Memory B cell (primary cell): Measurements from ENCODE around the gene DUOX2.
"Not testable (repeated sequence)": the region's sequence is repeated elsewhere in the genome, so short reads cannot be mapped to it uniquely, and the experiment has no call there.

Experiments used
- ATAC-seq: fragments of 150-1000 bp; cut with Tn5 transposase; 2 replicates; pipeline ENCODE4 v1.10.0; 2021; ENCODE audit warnings: low read depth, mild to moderate bottlenecking, moderate library complexity
- DNase-seq, 2 donors: peaks; one replicate each; pipeline ENCODE4 v3.0.0; 2022; ENCODE audit warnings: low spot score in 2 of 2
- H3K27ac Mint-ChIP-seq: one replicate; pipeline ENCODE4 v1.8.0; 2022; ENCODE audit warnings: mild to moderate bottlenecking, moderate library complexity, mixed read lengths
- H3K27me3 Mint-ChIP-seq: one replicate; pipeline ENCODE4 v1.8.0; 2022; ENCODE audit warnings: mixed read lengths
- H3K36me3 Mint-ChIP-seq: one replicate; pipeline ENCODE4 v1.8.0; 2022; ENCODE audit warnings: mild to moderate bottlenecking, mixed read lengths
- H3K4me1 Mint-ChIP-seq: one replicate; pipeline ENCODE4 v1.8.0; 2022; ENCODE audit warnings: mixed read lengths
- H3K4me3 Mint-ChIP-seq: one replicate; pipeline ENCODE4 v1.8.0; 2022; ENCODE audit warnings: mild to moderate bottlenecking, moderate library complexity, mixed read lengths
- H3K9me3 Mint-ChIP-seq: one replicate; pipeline ENCODE4 v1.8.0; 2022; ENCODE audit warnings: mixed read lengths

DUOX2 gene

GRCh38 chr15:45091576-45091975 lies 22.4 kb downstream of the DUOX2 start:
- ATAC-seq, result no peak

GRCh38 chr15:45091161-45091560 lies 22.8 kb downstream of the DUOX2 start:
- no peak overlapping the region for H3K27ac Mint-ChIP-seq
- H3K27me3 Mint-ChIP-seq, result peaks cover 17% of the 10 kb centered on the region
- H3K4me1 Mint-ChIP-seq, result no peaks in the 10 kb centered on the region
- DNase-seq, result no peak
- no peaks in the 10 kb centered on the region for H3K9me3 Mint-ChIP-seq
- ATAC-seq, result no peak
- no peak overlapping the region for H3K4me3 Mint-ChIP-seq
- H3K36me3 Mint-ChIP-seq, result peaks cover 1% of the 10 kb centered on the region

More at GRCh38 chr15:45091576-45091975, 22.4 kb downstream of the DUOX2 start:
- Mint-ChIP-seq H3K27me3 (peaks cover 17% of the 10 kb centered on the region), H3K9me3 (no peaks in the 10 kb centered on the region), H3K27ac (no peak overlapping the region), H3K4me1 (no peaks in the 10 kb centered on the region), H3K36me3 (peaks cover 1% of the 10 kb centered on the region), H3K4me3 (no peak overlapping the region)
- no peak for DNase-seq

- Mint-ChIP-seq H3K9me3 (no peaks in the 10 kb centered on the region), H3K4me3 (no peak overlapping the region), H3K36me3 (peaks cover 1% of the 10 kb centered on the region), H3K27me3 (peaks cover 17% of the 10 kb centered on the region), H3K27ac (no peak overlapping the region), H3K4me1 (no peaks in the 10 kb centered on the region)
- DNase-seq (no peak), ATAC-seq (no peak)
These were observed 24.1 kb downstream of the DUOX2 start for GRCh38 chr15:45089712-45090373.

- Mint-ChIP-seq H3K36me3 (peaks cover 1% of the 10 kb centered on the region), H3K27me3 (peaks cover 20% of the 10 kb centered on the region), H3K4me1 (no peaks in the 10 kb centered on the region), H3K27ac (no peak overlapping the region), H3K9me3 (no peaks in the 10 kb centered on the region), H3K4me3 (no peak overlapping the region)
- ATAC-seq, result no peak
- no peak for DNase-seq
These were observed 24.9 kb downstream of the DUOX2 start for GRCh38 chr15:45088801-45089711.

GRCh38 chr15:45087513-45087912 lies 26.5 kb downstream of the DUOX2 start:
- ATAC-seq (peak; percentile 53), DNase-seq (no peak)
- Mint-ChIP-seq H3K27me3 (peaks cover 20% of the 10 kb centered on the region), H3K27ac (no peak overlapping the region), H3K9me3 (no peaks in the 10 kb centered on the region), H3K36me3 (peaks cover 1% of the 10 kb centered on the region), H3K4me1 (no peaks in the 10 kb centered on the region), H3K4me3 (no peak overlapping the region)

GRCh38 chr15:45084163-45084562 lies 29.8 kb downstream of the DUOX2 start:
- H3K36me3 Mint-ChIP-seq, result no peaks in the 10 kb centered on the region
- DNase-seq, result no peak
- H3K4me1 Mint-ChIP-seq, result no peaks in the 10 kb centered on the region
- H3K27ac Mint-ChIP-seq, result no peak overlapping the region
- peaks cover 9% of the 10 kb centered on the region for H3K27me3 Mint-ChIP-seq
- H3K9me3 Mint-ChIP-seq, result no peaks in the 10 kb centered on the region
- H3K4me3 Mint-ChIP-seq, result no peak overlapping the region
- ATAC-seq, result no peak

GRCh38 chr15:45083223-45083622 lies 30.7 kb downstream of the DUOX2 start:
- DNase-seq (no peak), ATAC-seq (no peak)
- Mint-ChIP-seq H3K27me3 (peaks cover 7% of the 10 kb centered on the region), H3K27ac (no peak overlapping the region), H3K9me3 (no peaks in the 10 kb centered on the region), H3K4me3 (no peak overlapping the region), H3K4me1 (no peaks in the 10 kb centered on the region), H3K36me3 (no peaks in the 10 kb centered on the region)

- ATAC-seq, H3K9me3 Mint-ChIP-seq, H3K27me3 Mint-ChIP-seq, DNase-seq, H3K4me3 Mint-ChIP-seq, H3K27ac Mint-ChIP-seq, H3K4me1 Mint-ChIP-seq, H3K36me3 Mint-ChIP-seq: not testable (repeated sequence)
These were observed 31.6 kb downstream of the DUOX2 start for GRCh38 chr15:45082412-45082811.

- not testable (repeated sequence) for DNase-seq, H3K36me3 Mint-ChIP-seq, H3K4me1 Mint-ChIP-seq, H3K4me3 Mint-ChIP-seq, H3K9me3 Mint-ChIP-seq, H3K27me3 Mint-ChIP-seq, H3K27ac Mint-ChIP-seq, ATAC-seq
These were observed 33.4 kb downstream of the DUOX2 start for GRCh38 chr15:45080593-45080992.

GRCh38 chr15:45079628-45080246 lies 34.2 kb downstream of the DUOX2 start:
- H3K4me3 Mint-ChIP-seq, H3K36me3 Mint-ChIP-seq, ATAC-seq, H3K9me3 Mint-ChIP-seq, H3K27me3 Mint-ChIP-seq, H3K27ac Mint-ChIP-seq, DNase-seq, H3K4me1 Mint-ChIP-seq: not testable (repeated sequence)

- not testable (repeated sequence) for H3K4me3 Mint-ChIP-seq, H3K9me3 Mint-ChIP-seq, H3K36me3 Mint-ChIP-seq, H3K4me1 Mint-ChIP-seq, ATAC-seq, DNase-seq, H3K27ac Mint-ChIP-seq, H3K27me3 Mint-ChIP-seq
These were observed 34.8 kb downstream of the DUOX2 start for GRCh38 chr15:45079201-45079600.

- not testable (repeated sequence) for H3K36me3 Mint-ChIP-seq, H3K9me3 Mint-ChIP-seq, H3K4me1 Mint-ChIP-seq, DNase-seq, H3K27me3 Mint-ChIP-seq, ATAC-seq, H3K4me3 Mint-ChIP-seq
- peak overlapping the region; percentile 35 for H3K27ac Mint-ChIP-seq
These were observed 36.6 kb downstream of the DUOX2 start for GRCh38 chr15:45077391-45077790.

- H3K4me3 Mint-ChIP-seq, H3K27me3 Mint-ChIP-seq, H3K4me1 Mint-ChIP-seq, DNase-seq, H3K36me3 Mint-ChIP-seq, H3K27ac Mint-ChIP-seq, ATAC-seq, H3K9me3 Mint-ChIP-seq: not testable (repeated sequence)
These were observed 38.3 kb downstream of the DUOX2 start for GRCh38 chr15:45075440-45076320.
